Superior temporal gyrus (tissue), 1 donor: ENCODE data around the gene SP3.
"Not testable (repeated sequence)": the region's sequence is repeated elsewhere in the genome, so short reads cannot be mapped to it uniquely, and the experiment has no call there.

Experiments
- DNase-seq: peaks from one replicate; pipeline ENCODE4 v3.0.0-alpha.2; 2016; ENCODE audit errors: extremely low spot score

Gene SP3

GRCh38 chr2:173891315-173892037 is 73.7 kb downstream of the SP3 start:
- no peak for DNase-seq

DNA sequence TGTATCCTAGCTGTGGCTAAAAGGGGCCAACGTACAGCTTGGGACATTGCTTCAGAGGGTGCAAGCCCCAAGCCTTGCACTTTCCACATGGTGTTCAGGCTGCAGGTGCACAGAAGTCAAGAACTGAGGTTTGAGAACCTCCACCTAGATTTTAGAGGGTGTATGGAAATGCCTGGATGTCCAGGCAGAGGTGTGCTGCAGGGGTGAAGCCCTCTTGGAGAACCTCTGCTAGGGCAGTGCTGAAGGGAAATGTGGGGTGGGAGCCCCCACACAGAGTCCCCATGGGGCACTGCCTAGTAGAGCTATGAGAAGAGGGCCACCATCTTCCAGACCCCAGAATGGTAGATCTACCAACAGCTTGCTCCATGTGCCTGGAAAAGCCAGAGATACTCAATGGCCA is 75.7 kb downstream of the SP3 start:
- not testable (repeated sequence) for DNase-seq

DNA sequence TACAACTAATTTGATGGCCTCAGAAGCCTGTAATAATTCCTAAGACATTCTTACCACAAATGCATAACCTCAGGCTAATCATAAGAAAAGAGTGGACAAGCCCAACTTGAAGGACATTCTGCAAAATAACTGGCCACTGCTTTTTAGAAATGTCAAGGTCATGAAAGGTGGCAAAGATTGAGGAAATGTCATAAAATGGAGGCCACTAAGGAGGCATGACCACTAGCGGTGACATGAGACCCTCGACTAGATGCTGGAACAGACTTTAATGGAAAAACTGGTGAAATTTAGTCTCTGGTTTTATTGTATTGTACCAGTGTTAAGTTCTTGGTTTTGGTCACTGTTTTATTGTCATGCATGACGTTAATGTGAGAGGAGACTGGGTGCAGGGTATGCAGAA is 78.6 kb downstream of the SP3 start:
- DNase-seq = no peak

DNA sequence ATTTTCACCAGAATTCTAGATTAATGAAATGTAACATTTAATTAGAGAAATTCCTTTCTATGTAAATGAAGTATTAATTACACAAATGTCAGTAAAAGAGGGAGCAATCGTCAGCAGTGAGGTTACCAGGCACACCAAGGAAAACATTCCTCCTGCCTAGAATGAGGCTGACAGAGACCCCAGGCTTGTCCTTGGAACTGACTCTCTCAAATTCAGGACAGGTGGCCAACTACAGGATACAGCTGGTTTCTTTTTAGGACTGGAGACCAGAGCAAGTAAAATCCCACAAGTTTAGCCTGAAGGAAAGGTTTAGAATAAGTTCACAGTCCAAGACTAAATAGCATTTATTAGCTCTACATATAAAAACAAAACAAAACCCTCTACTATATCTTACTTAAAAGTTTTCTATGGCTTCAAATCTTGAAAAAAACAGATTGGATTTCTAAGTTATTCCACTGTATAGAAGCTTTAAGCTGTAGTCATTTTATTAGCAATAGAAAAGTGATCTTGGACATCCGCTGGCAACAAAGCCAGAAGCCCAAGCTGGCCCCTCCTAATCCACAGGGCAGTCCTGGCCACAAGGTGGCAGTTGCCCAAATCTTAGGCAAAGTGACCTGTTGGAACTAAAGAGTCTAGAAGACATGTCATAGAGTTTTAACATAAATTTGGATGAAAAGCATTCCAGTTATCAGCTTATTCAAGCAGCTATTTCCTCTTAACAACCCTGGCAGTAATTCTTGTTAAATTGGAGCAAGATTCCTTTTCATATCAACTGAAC is 81.0 kb downstream of the SP3 start:
- no peak for DNase-seq

DNA sequence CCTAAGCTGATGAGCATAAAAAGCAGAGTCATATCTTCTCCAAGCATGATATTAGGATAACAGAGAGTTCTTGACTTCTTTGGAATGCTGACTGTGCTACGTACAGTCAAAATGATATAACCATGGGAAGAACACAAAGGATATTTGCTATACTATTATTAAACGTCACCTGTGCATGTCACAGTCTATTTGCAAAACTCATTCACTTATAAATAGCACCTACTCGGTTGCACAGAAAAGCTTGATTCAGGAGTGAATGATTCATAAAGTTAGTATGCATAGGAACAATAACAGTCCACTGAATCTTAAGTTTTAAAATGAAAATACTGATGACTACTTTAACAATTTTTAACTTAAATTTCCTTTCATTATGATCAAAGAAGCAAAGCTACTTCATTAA is 83.3 kb downstream of the SP3 start:
- no peak for DNase-seq

- no peak for DNase-seq
Measured at GRCh38 chr2:173881461-173881860, 83.7 kb downstream of the SP3 start.

DNA sequence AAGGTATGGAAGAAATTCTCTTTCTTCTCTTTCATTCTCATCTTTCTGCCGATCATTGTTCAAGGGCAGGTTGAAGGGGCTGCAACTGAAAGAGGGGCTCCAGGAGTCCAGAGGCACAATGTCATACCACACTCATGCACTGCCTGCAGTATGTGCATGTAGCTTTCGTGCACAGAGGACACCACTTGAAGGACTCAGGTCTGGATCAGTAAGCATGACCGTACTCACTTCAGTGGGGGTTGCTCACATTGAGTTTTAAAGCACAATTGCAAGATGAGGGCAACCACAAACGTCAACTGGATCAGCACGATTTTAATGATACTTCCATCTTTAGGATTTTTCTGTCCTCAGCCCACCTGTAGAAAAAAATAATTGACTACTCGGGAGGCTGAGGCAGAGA is 84.6 kb downstream of the SP3 start:
- DNase-seq = no peak

DNA sequence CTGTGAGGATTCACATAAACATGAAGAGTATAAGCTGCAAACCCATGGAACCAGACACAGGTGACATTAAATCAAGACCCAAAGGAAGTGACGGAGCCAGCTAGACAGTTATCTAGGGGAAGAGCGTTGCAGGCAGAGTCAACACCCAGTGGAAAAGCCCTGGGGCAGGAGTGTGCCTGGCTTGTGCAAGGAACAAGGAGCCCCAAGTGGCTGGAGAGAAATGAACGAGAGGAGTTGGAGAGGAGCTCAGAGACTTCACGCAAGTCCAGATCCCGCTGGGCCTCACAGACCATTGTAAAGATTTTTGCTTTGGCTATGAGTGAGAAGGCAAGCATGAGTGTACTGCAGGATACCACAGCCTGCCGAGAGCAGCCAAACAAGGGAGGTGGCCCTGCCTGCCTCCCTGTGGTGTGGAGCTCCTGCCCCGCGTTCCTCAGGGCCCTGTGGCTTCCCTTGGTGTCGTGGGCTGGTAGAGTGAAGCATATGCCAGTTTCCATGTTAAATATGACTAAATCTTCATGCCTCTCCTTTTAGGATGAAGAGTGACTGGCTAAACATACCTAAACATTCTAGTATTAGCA is 88.2 kb downstream of the SP3 start:
- DNase-seq = no peak

GRCh38 chr2:173874894-173875237 is 90.3 kb downstream of the SP3 start:
- no peak for DNase-seq

DNA sequence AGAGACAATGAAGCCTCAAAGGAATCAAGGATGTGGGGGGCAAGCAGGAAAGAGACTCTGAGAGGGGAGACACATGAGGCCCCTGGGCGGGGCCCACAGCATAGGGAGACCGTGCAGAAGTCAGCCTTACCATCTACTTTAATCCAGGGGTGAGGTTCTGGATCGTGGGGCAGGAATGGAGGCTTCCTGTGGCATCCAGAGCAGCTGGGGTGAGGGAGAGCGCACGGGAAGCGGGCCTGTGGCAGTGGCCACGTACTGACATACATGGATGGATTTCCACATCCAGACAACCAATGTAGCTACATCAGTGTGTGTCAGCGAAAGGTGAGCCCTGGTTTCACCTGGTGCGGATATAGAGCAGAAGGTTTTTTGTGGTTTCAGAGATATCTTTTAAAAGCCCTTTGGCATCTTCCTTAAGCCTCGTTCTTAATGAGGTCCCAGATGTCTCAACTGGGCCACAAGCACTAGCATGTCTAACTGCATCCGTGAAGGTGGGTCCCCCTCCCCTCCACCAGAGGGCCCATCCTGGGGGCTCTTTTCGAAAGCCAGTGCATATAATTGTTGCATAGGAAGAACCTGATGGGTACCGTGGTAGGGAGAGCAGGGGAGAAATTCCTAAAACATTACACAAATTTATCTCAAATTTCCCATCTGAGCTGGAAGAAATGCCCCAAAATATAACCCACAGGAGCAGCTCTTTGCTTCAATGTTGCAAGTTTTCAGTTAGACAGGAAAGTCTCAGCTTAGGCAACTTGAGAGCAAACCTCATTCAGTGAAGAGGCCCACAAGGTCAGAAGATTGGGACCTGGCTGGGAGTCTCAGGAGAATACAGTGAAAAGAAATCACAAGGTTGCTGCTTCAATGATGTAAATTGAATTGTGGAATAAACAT is 90.9 kb downstream of the SP3 start:
- no peak for DNase-seq

DNA sequence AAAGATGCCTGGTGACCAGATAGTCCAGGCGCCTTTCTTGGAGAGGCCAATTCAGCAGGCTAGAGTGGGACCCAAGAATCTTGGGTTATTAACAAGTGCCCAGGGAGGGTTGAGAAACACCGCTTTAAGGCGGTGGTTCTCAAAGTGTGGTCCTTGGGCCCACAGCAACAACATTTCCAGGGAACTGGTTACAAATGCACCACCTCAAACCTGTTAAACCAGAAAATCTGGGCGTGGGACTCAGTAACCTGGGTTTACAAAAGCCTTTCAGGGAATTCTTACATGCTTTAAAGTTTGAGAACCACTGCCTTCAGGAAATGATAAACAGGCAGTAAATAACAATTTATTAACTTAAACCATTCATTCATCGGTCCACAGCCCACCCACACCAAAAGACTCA is 92.5 kb downstream of the SP3 start:
- no peak for DNase-seq

DNA sequence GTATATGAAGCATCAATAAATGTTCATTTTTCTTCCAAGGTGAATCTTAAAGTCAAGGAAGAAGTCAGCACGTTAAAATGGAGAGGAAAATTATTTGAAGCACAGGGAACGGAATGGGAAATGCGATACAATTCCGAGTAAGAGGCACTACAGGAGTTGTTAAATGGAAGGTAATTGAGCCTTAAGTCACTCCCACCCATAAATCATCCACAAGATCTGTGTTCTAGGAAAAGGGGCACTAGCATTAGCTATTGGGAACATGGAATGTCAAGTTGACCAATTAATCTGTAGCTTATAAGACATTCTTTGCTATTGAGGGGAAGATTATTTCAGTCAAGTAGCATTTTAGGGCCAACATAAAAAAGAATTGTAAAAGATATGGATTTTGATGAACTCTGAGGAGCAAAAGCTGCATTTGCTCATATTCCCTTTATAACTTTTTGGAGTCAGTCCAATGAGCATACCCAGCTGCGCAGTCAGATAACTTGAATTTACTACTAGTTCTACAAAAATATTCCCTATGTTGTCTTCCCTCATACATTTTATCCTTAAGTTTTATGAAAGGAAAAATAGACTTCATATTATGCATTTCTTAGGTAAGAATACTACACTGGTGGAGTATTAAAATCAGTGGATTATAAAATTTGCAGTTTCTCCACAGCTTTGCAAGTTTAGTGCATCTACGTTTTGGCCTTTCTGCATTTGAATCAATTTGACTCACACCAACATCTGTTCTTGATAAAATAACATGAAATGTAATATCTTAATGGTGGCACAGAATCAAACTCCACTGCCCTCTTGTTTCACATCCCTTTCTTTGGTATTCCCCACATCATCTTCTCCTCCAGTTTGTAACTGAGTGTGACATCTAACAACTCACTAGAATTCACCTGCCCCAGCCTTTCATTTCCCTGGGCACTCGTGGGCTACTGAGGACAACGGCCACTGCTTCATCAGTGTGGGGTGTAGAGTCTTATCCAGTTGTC is 95.6 kb downstream of the SP3 start:
- no peak for DNase-seq

DNA sequence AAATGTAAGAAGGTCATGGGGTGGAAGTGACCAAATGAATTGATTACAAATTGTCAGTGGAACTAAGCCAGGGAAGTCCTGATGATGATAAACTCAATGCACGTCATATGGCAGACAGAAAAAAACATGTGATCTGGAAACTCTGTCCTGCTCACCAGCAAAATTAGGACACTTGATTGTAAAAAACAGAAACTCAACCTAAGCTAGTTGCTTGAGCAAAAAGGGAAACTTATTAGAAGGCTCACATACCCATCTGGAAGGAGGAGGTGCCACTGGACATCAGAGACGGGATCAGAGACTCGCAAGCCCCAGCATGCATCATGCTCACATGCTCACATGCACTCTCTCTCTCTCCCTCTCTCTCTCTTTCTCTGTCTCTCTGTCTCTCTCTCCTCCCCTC is 96.8 kb downstream of the SP3 start:
- no peak for DNase-seq

- no peak for DNase-seq
Measured at GRCh38 chr2:173866874-173867618, 98.1 kb downstream of the SP3 start.

GRCh38 chr2:173865971-173866873 is 99.0 kb downstream of the SP3 start:
- DNase-seq = no peak

GRCh38 chr2:173862612-173863217 is 102.5 kb downstream of the SP3 start:
- DNase-seq = no peak

- no peak for DNase-seq
Measured at GRCh38 chr2:173860566-173860965, 104.6 kb downstream of the SP3 start.

GRCh38 chr2:173860082-173860481 is 105.1 kb downstream of the SP3 start:
- no peak for DNase-seq

- no peak for DNase-seq
Measured at GRCh38 chr2:173858291-173858731, 106.9 kb downstream of the SP3 start.
